ENCODE results near the gene MRPS25. TPM values are rescaled to one million over a fixed set of nuclear protein-coding genes. Genes with fewer than 3 reads are reported as not detected.
A peak's percentile ranks its signal among the peaks of the same experiment; 100 is the strongest.

Gene MRPS25
- 48.9 TPM for total RNA-seq

DNA sequence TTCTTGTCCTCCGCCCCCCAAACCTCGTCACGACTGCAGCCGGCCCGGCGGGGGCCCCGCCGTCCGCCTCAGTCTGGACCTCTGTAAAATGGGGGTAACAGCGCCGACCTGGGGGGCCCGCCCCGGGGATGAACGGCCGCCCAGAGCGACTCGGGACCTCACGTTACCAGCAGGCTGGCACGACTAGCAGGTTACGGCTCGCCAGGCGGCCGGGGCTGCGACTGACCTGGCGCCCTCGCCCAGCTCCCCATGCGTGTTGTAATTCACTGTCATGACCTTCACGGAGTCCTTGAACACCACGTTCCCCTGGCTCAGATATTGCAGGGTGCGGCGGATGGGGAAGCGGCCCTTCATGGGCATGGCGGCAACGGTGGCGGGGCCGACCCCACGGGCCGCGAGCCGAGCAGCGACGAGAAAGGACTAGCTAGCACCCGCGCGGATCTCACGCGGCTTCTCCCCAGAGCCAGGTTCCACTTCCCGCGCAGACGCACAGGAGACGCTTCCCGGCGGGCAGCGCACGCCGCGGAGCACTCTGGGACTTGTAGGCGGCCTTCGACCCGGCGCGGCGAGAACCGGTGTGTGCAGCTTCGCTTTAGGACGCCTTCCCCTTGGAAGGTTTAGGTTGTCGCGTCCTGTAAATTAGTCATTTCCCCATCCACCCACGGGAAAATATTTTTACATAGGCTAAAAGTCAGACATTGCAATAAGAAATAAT, at the start of gene MRPS25:
Gene MRPS25 (minus strand): TSS at position 481 of the 715 bp plus-strand sequence. CDS start 121 bp downstream, at position 360.
- DNase-seq (ENCODE audit: low spot score) = peak; percentile 93
- intact Hi-C loops (cut with DNase I) = no loop called here

DNA sequence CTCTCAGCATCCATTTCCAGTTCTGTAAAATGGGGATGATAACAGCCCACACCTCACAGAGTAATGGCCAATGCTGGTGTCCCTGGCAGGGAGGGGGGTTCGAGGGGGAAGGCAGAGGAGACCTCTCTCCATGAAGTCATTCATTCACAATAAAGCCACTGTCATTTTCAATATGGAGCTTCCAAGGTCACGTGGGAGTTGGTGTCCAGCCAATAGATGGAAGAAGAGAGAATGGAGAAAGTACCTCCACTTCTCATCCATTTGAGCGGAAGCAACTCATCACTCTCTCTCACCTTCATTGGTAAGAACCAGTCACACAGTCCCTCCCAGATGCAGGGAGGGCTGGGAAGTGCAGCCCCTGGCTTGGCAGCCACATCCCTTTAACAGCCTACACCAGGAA, 48.8 kb upstream of the MRPS25 start:
- no peak for ATAC-seq
- DNase-seq (ENCODE audit: low spot score) = no peak
- intact Hi-C loops (cut with DNase I) = no loop called here

More for the DNA sequence above, at the start of gene MRPS25:
- ATAC-seq = peak; percentile 99

DNA sequence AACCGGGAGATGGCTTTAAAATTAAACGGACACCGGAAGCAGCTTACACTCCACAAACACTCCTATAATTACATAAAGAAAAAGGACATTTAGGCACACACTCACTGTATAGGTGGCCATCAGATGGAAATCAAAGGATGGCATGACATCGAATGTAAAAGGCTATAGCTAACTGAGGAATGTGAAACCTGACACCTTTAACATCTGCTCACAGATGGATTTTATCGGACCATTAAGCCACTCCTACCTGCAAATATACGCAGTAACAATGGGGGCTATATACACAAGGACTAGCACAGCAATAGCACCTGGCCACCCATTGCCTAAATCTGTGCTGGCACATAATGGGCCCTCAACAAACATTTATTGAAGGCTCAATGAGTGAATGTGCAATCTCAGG, 48.4 kb upstream of the MRPS25 start:
- ATAC-seq (no peak), DNase-seq (ENCODE audit: low spot score) (no peak)
- intact Hi-C loops (cut with DNase I) = no loop called here

DNA sequence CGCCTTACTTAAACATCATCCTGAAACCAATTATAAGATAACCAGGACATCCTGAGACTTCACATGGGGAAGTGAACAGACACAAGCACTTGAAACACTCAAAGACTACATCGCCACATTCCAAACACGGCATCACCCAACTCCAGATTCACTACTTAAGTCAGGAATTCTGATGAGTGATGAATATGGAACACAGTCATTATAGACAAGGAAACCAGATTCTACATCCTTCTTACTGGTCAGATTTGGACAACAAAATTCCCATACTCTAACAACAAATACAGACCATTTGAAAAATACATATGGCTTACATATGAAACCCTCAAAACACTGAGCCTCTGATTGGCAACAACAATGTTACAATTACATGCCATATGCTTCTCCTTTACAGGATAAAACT, 46.9 kb upstream of the MRPS25 start:
- intact Hi-C loops (cut with DNase I) = no loop called here
- ATAC-seq = no peak
- no peak for DNase-seq (ENCODE audit: low spot score)

DNA sequence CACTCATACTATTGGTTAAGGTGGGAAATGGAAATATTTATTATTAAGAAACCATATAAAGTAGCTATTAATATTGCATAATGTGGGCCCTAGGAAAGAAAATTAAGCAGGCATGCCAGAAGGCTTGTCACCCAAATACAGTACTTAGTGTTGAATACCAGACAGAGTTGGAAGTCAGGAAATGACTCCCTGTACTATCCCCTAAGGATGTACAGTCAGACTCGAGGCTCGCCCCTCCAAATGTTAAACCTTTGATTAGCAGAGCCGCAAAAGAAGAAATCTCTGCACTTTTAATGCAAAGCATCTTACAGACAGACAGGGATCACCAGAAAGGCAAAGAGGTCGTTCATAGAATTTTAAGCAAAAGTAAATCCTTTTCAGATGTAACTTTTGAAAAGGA, 45.1 kb upstream of the MRPS25 start:
- DNase-seq (ENCODE audit: low spot score) = no peak
- intact Hi-C loops (cut with DNase I) = no loop called here

DNA sequence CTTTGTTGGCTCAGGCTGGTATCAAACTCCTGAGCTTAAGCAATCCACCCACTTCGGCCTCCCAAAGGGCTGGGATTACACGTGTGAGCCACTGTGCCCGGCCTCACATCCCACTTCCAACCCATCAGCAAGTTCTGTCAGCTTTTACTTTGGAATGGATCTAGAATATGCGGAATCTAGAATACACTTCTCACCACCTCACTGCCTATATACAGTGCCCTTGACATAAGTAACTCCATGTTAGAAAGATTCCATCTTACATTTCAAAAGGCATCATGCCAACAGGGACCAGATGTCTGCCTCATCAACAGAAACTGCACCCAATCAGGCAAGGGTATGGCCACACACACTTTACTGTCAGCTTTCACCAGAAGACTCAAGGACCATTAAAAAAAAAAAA, 43.8 kb upstream of the MRPS25 start:
- intact Hi-C loops (cut with DNase I) = no loop called here
- no peak for DNase-seq (ENCODE audit: low spot score)

More for the DNA sequence above, 45.1 kb upstream of the MRPS25 start:
- ATAC-seq = no peak

DNA sequence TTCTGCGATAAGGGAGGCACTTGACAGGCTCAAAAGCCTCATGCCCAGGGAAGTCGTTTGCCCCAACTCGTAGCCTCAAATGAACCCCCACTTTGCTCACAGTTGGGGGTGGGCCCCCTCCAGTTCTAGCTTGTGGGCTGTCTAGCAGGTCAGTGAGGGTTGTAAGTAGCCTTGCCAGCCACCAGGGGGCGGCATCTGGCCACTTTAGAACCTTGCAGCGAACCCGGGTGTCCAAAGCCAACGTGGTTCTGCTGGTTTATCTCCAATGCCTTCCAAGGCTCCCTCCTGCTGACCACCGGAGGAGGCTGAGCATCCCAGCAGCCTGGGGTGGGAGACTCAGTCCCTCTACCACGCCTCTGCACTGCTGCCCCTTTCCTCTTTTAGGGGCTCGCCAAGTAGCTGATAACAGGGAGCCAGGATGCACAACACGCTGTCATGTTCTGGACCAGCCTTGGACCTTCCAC, 43.0 kb upstream of the MRPS25 start:
- peak; percentile 91 for ATAC-seq
- peak; percentile 85 for DNase-seq (ENCODE audit: low spot score)
- intact Hi-C loops (cut with DNase I) = no loop called here

More for the DNA sequence above, 43.8 kb upstream of the MRPS25 start:
- ATAC-seq = no peak

DNA sequence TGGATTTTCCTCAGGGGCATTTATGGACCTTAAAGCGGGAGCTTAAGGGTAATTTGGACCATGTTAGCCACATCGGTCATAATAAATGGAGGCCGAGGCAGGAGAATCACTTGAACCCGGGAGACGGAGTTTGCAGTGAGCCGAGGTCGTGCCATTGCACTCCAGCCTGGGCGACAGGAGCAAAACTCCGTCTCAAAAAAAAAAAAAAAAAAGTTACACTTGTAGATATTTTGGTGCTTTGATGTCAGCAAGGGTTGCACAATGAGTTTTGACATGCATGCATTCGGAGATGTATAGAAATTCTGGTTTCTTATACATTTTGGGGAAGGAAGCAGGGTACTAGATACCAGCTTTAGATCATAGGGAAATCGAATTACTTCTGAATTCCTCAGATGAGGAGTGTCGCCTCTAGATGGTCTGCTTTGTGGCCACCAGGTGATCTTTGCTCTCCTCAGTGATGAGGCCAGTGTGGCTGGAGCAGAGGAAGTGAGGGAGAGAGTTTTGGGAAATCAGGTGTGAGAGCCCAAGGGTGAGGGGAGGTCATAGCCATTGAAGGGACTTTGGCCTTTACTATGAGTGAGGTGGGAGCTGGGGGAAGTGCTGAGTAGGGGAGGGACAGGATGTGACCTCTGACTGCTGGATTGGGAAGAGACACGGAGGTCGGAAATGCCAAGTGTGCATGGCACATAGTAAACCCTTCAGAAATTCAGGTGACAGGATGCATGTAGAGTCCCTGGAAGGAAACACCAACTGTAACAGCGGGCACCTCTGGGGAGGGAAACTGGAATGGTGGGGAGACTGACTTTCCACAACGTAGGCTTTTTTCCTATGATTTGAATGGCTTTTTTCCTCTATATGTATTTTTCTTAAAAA, 42.2 kb upstream of the MRPS25 start:
- no peak for ATAC-seq
- DNase-seq (ENCODE audit: low spot score) = no peak
- intact Hi-C loops (cut with DNase I) = no loop called here

DNA sequence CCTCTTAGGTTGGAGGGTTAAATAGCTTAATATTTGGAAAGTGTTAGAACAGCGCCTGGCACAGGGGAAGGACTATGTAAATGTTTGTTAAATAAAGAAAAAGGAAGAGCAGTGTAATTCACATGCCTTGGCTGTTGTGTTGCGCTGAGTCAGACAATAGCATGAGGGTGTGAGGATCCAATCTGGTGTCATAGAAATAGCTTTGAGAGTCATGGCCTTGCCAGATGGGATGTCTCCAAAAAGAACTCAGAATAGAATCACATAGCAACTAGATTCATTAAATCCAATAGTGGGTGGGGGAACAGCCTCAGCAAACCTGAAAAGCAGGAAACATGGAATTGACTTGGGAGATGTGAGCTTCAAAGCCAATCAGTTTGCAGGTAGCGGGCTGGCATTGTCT, 37.7 kb upstream of the MRPS25 start:
- ATAC-seq (no peak), DNase-seq (ENCODE audit: low spot score) (no peak)
- intact Hi-C loops (cut with DNase I) = no loop called here

DNA sequence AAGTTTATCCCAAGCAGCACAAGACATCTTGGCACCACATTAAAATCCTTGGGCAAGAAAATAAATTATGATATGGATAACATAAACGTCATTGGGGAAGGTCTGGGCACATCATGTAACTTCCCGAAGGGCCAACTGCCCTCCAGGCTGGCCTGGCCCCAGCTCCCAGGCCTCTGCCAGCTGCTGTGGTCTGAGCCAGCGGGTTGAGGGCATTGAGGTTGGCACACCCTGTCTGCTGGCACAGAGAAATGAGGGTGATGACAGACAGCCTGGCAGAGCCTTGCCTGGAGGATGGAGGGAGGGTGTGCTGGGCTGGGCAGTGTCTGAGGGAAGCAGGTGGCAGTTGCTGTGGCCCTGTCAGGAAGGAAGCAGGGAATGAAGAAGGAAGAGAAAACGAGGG, 37.1 kb upstream of the MRPS25 start:
- peak; percentile 68 for DNase-seq (ENCODE audit: low spot score)
- ATAC-seq = peak; percentile 29
- intact Hi-C loops (cut with DNase I) = no loop called here

DNA sequence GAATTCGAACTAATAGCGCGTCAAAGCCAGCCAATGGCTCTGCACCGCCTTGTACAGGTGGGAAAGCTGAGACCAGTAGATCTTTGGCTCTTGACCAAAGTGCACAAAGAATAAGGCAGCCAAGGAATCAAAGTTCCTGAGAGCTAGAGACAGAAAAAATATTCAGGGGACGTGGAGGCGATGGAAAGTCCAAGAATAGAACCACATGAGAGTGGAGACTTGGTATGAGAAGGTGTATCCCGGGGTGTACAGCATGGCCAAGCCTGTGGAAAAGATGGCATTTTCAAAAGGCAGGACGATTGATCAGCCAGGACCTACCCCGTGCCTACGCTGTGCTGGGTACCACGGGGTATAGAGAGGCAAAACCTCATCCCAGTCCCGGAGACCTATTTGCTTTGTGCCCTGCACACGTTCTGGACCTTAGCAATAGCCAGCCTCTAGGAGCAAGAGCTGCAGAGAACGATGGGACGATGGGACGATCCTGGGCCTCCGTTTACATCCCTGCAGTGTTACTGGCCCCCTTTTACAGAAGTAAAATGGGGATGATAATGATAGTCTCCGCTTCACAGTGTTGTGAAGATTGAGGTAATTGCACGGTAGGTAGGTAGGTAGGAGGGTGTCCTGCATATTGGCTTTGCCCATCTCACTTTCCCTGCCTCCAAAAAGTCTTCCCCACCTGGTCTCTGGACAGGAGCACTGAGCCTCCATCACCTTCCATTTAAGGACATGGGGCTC, 34.4 kb upstream of the MRPS25 start:
- peak; percentile 64 for ATAC-seq
- DNase-seq (ENCODE audit: low spot score) = no peak
- intact Hi-C loops (cut with DNase I) = no loop called here

DNA sequence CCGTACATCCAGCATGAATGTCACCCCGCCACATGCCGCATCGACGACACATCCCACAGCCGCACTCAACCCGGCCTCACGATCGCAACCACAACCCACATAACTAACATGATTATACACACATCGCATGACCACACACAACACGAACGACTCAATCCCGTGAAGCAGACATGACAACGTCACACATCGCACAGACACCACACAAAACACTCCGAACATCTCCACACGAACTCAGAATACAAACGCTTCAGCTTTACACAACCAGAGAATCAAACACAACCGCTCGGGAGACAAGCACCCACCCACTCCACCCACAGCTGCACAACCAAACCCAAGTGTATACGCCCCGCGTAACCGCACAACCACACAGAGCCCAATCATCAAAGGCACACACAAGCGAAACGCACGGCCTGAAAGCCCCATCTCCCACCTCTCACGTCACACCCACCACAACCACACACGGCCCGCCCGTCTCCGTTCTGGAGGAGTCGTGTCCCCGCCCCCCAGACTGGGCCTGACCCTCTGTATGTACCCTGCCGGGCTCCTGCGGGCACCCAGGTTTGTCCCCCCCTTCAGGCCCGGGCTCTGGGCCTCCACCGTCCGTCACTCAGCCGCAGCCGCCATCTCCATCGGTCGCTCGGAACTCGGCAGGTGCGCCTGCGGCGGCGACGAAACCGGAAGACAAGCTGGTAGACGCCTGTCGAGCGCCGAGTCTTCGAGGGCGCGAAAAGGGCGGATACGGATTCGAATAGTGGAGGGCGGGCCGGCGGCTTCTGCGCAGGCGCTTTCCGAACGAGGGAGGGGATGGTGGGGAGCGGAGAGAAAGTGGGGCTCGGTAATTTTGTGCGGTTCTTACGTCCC, 33.6 kb upstream of the MRPS25 start, which contains the start of gene RBSN:
Gene RBSN (minus strand): TSS at position 646 of the 861 bp plus-strand sequence. CDS start 3,028 bp downstream, outside the sequence.
- ATAC-seq = peak; percentile 95
- intact Hi-C loops (cut with DNase I) = no loop called here
- peak; percentile 96 for DNase-seq (ENCODE audit: low spot score)

DNA sequence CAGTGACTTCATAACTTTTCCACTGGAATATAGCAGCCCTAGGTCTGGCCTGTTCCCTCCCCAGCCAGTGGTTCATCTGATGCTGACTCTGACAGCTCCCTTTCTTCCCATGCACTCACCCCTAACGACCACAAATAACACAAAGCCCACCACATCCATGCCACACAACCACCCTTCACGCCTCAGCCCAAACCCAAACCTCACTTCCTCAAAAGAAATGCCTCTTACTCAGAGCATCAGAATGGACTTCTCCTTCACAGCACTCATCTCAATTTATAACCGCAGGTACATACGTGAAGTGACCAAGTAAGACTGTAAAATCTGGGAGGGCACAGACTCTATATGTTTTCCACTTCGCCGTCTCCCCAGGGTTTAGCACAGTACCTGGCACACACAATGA, 32.8 kb upstream of the MRPS25 start:
- DNase-seq (ENCODE audit: low spot score) (no peak), ATAC-seq (no peak)
- intact Hi-C loops (cut with DNase I) = no loop called here

DNA sequence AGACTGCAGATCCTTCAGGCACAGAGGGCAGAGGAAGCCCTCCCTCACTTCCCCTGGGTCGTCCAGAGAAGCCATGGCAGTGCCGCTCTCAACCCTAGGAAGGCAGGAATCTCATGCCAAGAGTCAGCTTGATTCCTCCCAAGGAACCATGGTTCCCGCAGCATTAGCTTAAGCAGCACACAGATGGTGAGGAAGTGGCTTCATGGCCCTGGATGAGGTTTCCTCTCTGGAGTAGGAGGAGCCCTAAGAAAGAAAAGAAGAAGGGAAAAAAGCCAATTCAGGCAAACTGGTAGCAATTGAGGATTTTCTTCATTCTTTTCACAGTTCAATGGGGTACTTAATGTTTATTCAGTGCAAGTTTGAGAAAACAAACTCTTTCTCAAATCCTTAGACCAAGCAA, 30.9 kb upstream of the MRPS25 start:
- no peak for ATAC-seq
- no peak for DNase-seq (ENCODE audit: low spot score)
- intact Hi-C loops (cut with DNase I) = no loop called here

DNA sequence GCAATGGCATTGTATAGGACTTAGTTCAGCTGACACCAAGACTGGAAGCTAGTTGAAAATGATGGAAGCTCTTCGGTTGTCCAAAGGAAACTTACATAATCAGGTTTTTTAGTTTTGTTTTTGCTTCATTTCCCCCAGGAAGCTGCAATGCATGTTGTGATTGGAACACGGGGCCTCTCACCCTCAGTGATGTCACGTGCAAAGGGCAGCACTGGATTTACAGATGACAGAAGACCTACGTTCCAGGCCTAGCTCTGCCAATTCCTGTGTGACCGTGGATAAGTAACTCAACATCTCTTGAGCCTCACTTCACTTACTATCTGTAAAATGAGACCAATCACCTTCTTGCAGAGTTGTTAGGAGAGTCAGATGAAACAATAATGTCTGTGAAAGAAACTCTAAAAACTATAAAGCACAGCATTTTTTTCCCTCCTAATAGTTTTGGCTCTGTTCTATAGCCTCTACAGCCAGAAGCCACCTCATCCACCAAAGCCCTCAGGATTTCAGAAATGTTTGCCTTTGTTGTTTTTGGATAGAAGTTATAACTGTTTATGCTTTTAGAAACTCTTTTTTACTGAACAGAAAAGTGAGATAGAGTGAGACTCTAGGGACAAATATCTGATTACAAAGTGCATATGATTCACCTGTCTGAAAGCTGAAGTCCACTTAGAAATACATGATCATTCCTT, 29.2 kb upstream of the MRPS25 start:
- ATAC-seq (peak; percentile 60), DNase-seq (ENCODE audit: low spot score) (no peak)
- intact Hi-C loops (cut with DNase I) = no loop called here

DNA sequence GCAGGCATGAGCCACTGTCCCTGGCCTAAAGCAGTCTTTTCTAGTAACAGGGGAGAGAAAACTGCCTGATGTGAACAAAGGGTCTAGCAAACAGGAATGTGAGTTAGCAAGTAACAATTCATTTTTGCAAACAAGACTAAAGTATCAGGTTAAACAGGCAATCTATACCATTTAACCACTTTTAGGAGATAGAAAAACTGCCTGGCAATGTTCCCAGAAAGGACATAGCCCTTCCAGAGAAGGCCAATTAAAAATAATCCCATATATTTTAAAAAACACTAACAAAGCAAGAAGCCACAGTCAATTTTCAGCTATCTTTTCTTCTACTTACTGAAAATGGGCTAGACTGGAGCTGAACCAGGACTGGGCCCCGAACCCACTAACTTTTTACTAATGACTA, 27.6 kb upstream of the MRPS25 start:
- no peak for DNase-seq (ENCODE audit: low spot score)
- no peak for ATAC-seq
- intact Hi-C loops (cut with DNase I) = no loop called here

DNA sequence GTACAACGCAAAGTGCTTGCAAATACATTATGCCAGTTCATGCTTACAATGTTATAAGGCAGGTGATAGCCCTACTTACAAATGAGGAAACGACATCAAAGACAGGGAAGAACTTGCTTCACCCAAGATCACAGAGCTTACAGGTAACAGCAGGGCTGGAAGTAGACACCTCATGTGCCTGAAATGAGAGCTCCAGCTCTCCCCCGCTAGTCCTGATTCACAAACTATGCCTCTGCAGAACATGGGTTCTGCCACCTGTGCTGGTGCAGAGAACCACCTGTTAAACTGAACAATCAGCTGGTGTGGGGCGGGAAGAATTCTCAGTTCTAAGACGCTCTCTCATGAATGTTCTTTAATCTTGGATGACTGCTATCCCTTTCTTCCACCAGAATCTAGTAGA, 26.5 kb upstream of the MRPS25 start:
- ATAC-seq (no peak), DNase-seq (ENCODE audit: low spot score) (no peak)
- intact Hi-C loops (cut with DNase I) = no loop called here

DNA sequence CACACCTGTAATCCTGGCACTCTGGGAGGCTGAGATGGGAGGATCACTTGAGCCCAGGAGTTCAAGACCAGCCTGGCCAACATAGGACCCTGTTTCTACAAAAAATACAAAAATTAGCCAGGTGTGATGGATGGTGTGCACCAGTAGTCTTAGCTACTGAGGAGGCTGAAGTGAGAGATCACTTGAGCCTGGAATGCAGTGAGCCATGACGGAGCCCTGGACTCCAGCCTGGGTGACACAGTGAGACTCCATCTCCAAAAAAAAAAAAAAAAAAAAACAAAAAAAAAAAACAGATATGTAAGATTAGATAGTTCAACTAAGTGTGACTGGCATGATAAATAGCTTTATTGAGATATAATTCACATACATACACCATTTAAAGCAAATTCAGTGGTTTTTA, 24.1 kb upstream of the MRPS25 start:
- intact Hi-C loops (cut with DNase I) = no loop called here

More for the DNA sequence above, 24.1 kb upstream of the MRPS25 start:
- DNase-seq (ENCODE audit: low spot score) (no peak), ATAC-seq (no peak)

All from sciatic nerve (tissue), 2 donors.